ENCODE data around the gene TTC16.

GRCh38 chr9:127724012-127724411 lies 8.1 kb downstream of the TTC16 start:
- TF ChIP-seq POLR2A (IDR thresholded peaks at IDR 0.05) (no peak), CTCF (IDR thresholded peaks at IDR 0.05) (no peak)
